PC-9 (cell line): Measurements from ENCODE around the gene H2BW1.

Experiments
- EZH2 ChIP-seq: fragments of 200-600 bp; sonication (generic); IDR thresholded peaks from 2 replicates; pipeline ENCODE4 v1.8.0; 2017; ENCODE audit warnings: antibody characterized with exemption, low read depth
- TF ChIP-seq, protein P1 (sequence below): fragments of 200-600 bp; sonication (generic); conservative IDR thresholded peaks from 2 replicates; pipeline ENCODE4 v1.6.1; 2017; ENCODE audit warnings: mixed run types, antibody characterized with exemption, mild to moderate bottlenecking, moderate library complexity

DNA sequence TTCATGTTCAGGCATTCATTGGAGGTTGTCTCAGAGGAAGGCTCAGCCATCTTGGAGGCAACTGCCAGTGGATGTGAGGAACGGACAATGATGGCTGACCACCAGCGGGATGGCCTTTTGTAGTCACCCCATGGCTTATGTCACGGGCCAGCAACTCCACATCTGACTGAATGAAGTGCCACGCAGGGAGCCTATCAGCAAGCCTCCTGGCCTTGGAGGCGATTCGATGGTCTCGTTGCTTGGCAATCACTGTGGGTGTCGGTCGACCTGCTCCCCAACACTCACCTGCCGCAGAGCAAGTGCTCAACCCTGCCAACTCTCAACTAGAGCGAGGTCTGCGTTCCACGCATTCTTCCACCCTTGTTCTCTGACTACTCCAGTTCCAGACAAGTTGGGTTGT, 33.7 kb upstream of the H2BW1 start:
- TF ChIP-seq, protein P1, sequence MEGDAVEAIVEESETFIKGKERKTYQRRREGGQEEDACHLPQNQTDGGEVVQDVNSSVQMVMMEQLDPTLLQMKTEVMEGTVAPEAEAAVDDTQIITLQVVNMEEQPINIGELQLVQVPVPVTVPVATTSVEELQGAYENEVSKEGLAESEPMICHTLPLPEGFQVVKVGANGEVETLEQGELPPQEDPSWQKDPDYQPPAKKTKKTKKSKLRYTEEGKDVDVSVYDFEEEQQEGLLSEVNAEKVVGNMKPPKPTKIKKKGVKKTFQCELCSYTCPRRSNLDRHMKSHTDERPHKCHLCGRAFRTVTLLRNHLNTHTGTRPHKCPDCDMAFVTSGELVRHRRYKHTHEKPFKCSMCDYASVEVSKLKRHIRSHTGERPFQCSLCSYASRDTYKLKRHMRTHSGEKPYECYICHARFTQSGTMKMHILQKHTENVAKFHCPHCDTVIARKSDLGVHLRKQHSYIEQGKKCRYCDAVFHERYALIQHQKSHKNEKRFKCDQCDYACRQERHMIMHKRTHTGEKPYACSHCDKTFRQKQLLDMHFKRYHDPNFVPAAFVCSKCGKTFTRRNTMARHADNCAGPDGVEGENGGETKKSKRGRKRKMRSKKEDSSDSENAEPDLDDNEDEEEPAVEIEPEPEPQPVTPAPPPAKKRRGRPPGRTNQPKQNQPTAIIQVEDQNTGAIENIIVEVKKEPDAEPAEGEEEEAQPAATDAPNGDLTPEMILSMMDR: no peak
- TF ChIP-seq EZH2: no peak
